Heart left ventricle (tissue), 16 donors: ENCODE data around the gene USP15. TPM values are rescaled to one million over a fixed set of nuclear protein-coding genes. Genes with fewer than 3 reads are reported as not detected.

Source experiments
- ATAC-seq, 4 donors: fragments of 200-7000 bp; cut with Tn5 transposase; one replicate each; pipeline ENCODE4 v1.9.1; 2020 to 2022; ENCODE audit warnings: moderate library complexity in 4 of 4, mild to moderate bottlenecking in 3 of 4, moderate number of reproducible peaks in 1 of 4
- DNase-seq, 5 donors: peaks; one replicate each; pipeline ENCODE4 v3.0.0-alpha.2; 2020
- H3K27ac ChIP-seq, 12 donors: fragments of 200-600 bp; sonication (generic) in 4 of 12; one replicate each; pipeline versions ENCODE4 v1.5.0 to v1.8.0; 2016 to 2022; ENCODE audit warnings: mild to moderate bottlenecking in 2 of 12
- H3K27me3 ChIP-seq, 9 donors: fragments of 200-600 bp; sonication (generic) in 2 of 9; one replicate each; pipeline versions ENCODE4 v1.5.1 to v1.8.0; 2016 to 2022; ENCODE audit warnings: mild to moderate bottlenecking in 3 of 9
- H3K36me3 ChIP-seq, 9 donors: fragments of 200-600 bp; sonication (generic) in 2 of 9; one replicate each; pipeline versions ENCODE4 v1.5.0 to v1.8.0; 2018 to 2022; ENCODE audit warnings: mild to moderate bottlenecking in 2 of 9
- H3K4me1 ChIP-seq, 12 donors: fragments of 200-600 bp; sonication (generic) in 4 of 12; one replicate each; pipeline versions ENCODE4 v1.5.0 to v1.8.0; 2016 to 2022; ENCODE audit warnings: mild to moderate bottlenecking in 3 of 12
- H3K4me3 ChIP-seq, 12 donors: fragments of 200-600 bp; sonication (generic) in 4 of 12; one replicate each; pipeline versions ENCODE4 v1.5.0 to v1.8.0; 2017 to 2022; ENCODE audit warnings: mild to moderate bottlenecking in 9 of 12, moderate library complexity in 4 of 12
- H3K9me3 ChIP-seq, 12 donors: fragments of 200-600 bp; sonication (generic) in 4 of 12; one replicate each; pipeline versions ENCODE4 v1.5.0 to v1.8.0; 2016 to 2022; ENCODE audit warnings: mild to moderate bottlenecking in 1 of 12
- POLR2A ChIP-seq, 2 donors: fragments of 450-650 bp; IDR thresholded peaks; one replicate each; pipeline ENCODE4 v1.6.1; 2017; ENCODE audit warnings: antibody characterized with exemption in 2 of 2, mild to moderate bottlenecking in 2 of 2, moderate library complexity in 2 of 2
- WGBS, 4 donors: extraction: QIAGEN DNeasy Blood & Tissue Kit in 2 of 4; methylation state at CpG; one replicate each; pipeline versions ENCODE4 v1.1.5 to v1.1.7; 2013 to 2018; 5-methylcytosine and 5-hydroxymethylcytosine counted together
- intact Hi-C, 10 donors: fragments of 100-400 bp; cut with DNase I; formaldehyde crosslinking; loops; one replicate each; pipeline versions ENCODE4 v1.11.1 to v1.14.2; 2022
- polyA plus RNA-seq, 2 donors: library from polyadenylated mRNA; stranded (reverse); fragments of 200-250 nt; gene quantifications; one replicate each; pipeline ENCODE4 v1.2.3, GENCODE V29; 2013
- total RNA-seq, 9 donors: library from RNA; depleted of rRNA in 2 of 9; stranded (reverse); fragments of >200 nt in 2 of 9; fragmentation: NEBNext Ultra II Directional in 3 of 9; extraction: Animal tissue kit (Norgen Biotek cat#: 25700) in 3 of 9; gene quantifications; one replicate each; pipeline versions ENCODE4 v1.1.0 to v1.2.4, GENCODE V29; 2016 to 2023
- TF ChIP-seq, protein P1 (sequence below), 12 donors: fragments of 200-600 bp; sonication (generic) in 4 of 12; IDR thresholded peaks; one replicate each; pipeline versions ENCODE4 v1.5.0 to v1.8.0; 2018 to 2022; ENCODE audit warnings: antibody characterized with exemption in 12 of 12, mild to moderate bottlenecking in 5 of 12
- donor health status: ischemic (EF 13 %, LVEDD 7.1; RV severe dilation, severe dysfunction).
- donor health status: healthy with polysubstance abuse.
- donor health status: DM: no; HTN: yes; CAD: no.
- donor health status: DM: no; HTN: no; CAD: no.
- donor health status: ischemic (EF 25% LVEDD 6.9; RV normal size, moderate dysfunction).
- donor health status: ischemic (EF 25% LVEDD 5.7; RV mildly dilated, moderate dysfunction).
- donor health status: healthy.
- donor health status: DM: yes; HTN: yes; CAD: no.
- donor health status: ischemic (EF 35%, LVEDD 5.7; RV mildly dilated, moderate dysfunction).
- donor health status: nonischemic (EF 11% LVEDD 7.7; RV severe dilation, severe dysfunction).
- donor health status: DM: yes; HTN: yes; CAD: no.
- donor health status: PGD.
- donor health status: ischemic (EF 29% LVEDD 5.4; RV normal size, mild dysfunction).
- donor health status: nonischemic (EF 23%, LVEDD 6.1; RV moderate dilation, normal function).

The USP15 gene
- total and polyA plus RNA-seq, 11 donors: 33.3 to 69.7 (median 60.6) TPM

GRCh38 chr12:62256408-62257096 is 3.7 kb upstream of the USP15 start:
- DNase-seq: no peak
- 36 to 43% (median 42%) methylated on average over 8 of the region's 8 CpGs for WGBS, 4 donors
- Histone ChIP-seq H3K27me3 (no peaks in the 10 kb centered on the region), H3K36me3 (no peaks in the 10 kb centered on the region), H3K27ac (peak overlapping the region in 7 of 12 donors; percentile 1 to 57 (median 33)), H3K4me3 (peak overlapping the region in 5 of 12 donors; percentile 2 to 31 (median 20)), H3K9me3 (no peaks in the 10 kb centered on the region), H3K4me1 (peaks cover 0 to 43% (median 10%) of the 10 kb centered on the region in 12 donors)
- TF ChIP-seq POLR2A (IDR thresholded peaks at IDR 0.05): no peak
- TF ChIP-seq, protein P1, sequence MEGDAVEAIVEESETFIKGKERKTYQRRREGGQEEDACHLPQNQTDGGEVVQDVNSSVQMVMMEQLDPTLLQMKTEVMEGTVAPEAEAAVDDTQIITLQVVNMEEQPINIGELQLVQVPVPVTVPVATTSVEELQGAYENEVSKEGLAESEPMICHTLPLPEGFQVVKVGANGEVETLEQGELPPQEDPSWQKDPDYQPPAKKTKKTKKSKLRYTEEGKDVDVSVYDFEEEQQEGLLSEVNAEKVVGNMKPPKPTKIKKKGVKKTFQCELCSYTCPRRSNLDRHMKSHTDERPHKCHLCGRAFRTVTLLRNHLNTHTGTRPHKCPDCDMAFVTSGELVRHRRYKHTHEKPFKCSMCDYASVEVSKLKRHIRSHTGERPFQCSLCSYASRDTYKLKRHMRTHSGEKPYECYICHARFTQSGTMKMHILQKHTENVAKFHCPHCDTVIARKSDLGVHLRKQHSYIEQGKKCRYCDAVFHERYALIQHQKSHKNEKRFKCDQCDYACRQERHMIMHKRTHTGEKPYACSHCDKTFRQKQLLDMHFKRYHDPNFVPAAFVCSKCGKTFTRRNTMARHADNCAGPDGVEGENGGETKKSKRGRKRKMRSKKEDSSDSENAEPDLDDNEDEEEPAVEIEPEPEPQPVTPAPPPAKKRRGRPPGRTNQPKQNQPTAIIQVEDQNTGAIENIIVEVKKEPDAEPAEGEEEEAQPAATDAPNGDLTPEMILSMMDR (IDR thresholded peaks at IDR 0.05): no peak
- intact Hi-C loops: no loop called here
- no peak for ATAC-seq

GRCh38 chr12:62258231-62258630 is 2.0 kb upstream of the USP15 start:
- no peak for TF ChIP-seq POLR2A (IDR thresholded peaks at IDR 0.05)
- TF ChIP-seq, protein P1 (IDR thresholded peaks at IDR 0.05): no peak
- Histone ChIP-seq H3K4me1 (peaks cover 0 to 53% (median 26%) of the 10 kb centered on the region in 12 donors), H3K27ac (peak overlapping the region in 3 of 12 donors; percentile 94 to 98 (median 96)), H3K9me3 (no peaks in the 10 kb centered on the region), H3K27me3 (no peaks in the 10 kb centered on the region), H3K4me3 (no peak overlapping the region), H3K36me3 (no peaks in the 10 kb centered on the region)
- DNase-seq (no peak), ATAC-seq (no peak)
- 89 to 94% (median 92%) methylated on average over 3 of the region's 3 CpGs for WGBS, 4 donors
- intact Hi-C loops: no loop called here

DNA sequence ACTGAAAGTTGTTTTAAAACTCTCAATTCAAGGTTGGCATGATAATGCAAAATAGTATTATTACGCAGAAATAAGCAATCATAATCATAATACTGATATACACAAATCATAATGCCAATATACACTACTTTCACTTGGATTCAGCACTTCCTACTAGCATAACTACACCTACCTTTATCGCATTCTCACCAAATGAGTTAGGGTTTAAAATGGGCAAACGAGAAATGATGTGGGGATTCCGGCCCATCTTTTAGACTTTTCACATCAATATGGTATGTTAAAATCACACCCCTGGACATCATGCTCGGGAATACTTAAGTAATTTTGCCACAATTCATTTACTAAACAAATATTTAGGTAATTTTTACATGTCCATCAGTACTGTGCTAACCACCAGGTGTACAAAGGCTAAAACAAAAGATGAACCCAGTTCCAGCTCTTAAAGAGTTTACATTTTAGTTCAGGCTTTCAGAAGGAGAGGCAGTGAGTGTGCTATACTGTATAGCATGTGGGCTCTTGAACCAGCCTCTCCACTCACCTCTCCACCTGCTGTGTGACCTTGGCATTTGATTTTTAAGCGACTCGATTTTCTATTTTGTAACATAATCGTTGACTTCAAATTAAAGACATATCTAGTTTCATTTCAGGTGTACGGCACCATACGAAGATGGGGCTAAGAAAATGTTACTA is 1.1 kb upstream of the USP15 start:
- TF ChIP-seq POLR2A (IDR thresholded peaks at IDR 0.05): no peak
- TF ChIP-seq, protein P1 (IDR thresholded peaks at IDR 0.05): no peak
- H3K36me3 ChIP-seq: no peaks in the 10 kb centered on the region
- DNase-seq (peak in 1 of 5 donors; percentile 9), ATAC-seq (peak in 1 of 4 donors; percentile 17)
- intact Hi-C loops: no loop called here
- H3K4me3 ChIP-seq: peak overlapping the region; percentile 26 to 97 (median 89)
- 40 to 46% (median 41%) methylated on average over 10 of the region's 10 CpGs for WGBS, 4 donors
- peaks cover 0 to 61% (median 33%) of the 10 kb centered on the region in 12 donors for H3K4me1 ChIP-seq
- peak overlapping the region; percentile 79 to 98 (median 94) for H3K27ac ChIP-seq
- no peaks in the 10 kb centered on the region for H3K9me3 ChIP-seq
- H3K27me3 ChIP-seq: no peaks in the 10 kb centered on the region

GRCh38 chr12:62259631-62259992 is 592 bp upstream of the USP15 start:
- ATAC-seq: peak; percentile 39 to 50 (median 46)
- no peaks in the 10 kb centered on the region for H3K36me3 ChIP-seq
- peaks cover 0 to 67% (median 38%) of the 10 kb centered on the region in 12 donors for H3K4me1 ChIP-seq
- H3K4me3 ChIP-seq: peak overlapping the region; percentile 26 to 97 (median 89)
- WGBS, 4 donors: 0% methylated on average over 13 to 15 of the region's 15 CpGs
- H3K9me3 ChIP-seq: no peaks in the 10 kb centered on the region
- TF ChIP-seq POLR2A (IDR thresholded peaks at IDR 0.05): no peak
- TF ChIP-seq, protein P1 (IDR thresholded peaks at IDR 0.05): no peak
- H3K27ac ChIP-seq: peak overlapping the region; percentile 79 to 98 (median 94)
- intact Hi-C loops: no loop called here
- DNase-seq: no peak
- no peaks in the 10 kb centered on the region for H3K27me3 ChIP-seq
